Endothelial cell of hepatic sinusoid (primary cell): ENCODE results near the gene TSPEAR.

Experiments used
- in situ Hi-C: cut with HindIII; loops from 2 replicates; pipeline ENCODE4 v1.10.0; 2017; ENCODE audit warnings: low sequenced_read_pairs

Gene TSPEAR

GRCh38 chr21:44723177-44724131, 12.1 kb upstream of the TSPEAR start:
- in situ Hi-C loops = no loop called here

GRCh38 chr21:44722731-44723130, 11.4 kb upstream of the TSPEAR start:
- in situ Hi-C loops = no loop called here

GRCh38 chr21:44720170-44720569, 8.8 kb upstream of the TSPEAR start:
- in situ Hi-C loops = no loop called here

GRCh38 chr21:44718571-44718970, 7.2 kb upstream of the TSPEAR start:
- in situ Hi-C loops = no loop called here

- in situ Hi-C loops = no loop called here
These were observed 6.7 kb upstream of the TSPEAR start for GRCh38 chr21:44718093-44718492.

- in situ Hi-C loops = no loop called here
These were observed 5.6 kb upstream of the TSPEAR start for GRCh38 chr21:44716984-44717383.

GRCh38 chr21:44714905-44715304, 3.5 kb upstream of the TSPEAR start:
- in situ Hi-C loops = loop anchor here (5.0 kb wide), 1 partner anchor 68 kb away; the partner anchor contains the start of gene KRTAP10-11

GRCh38 chr21:44713846-44714245, 2.5 kb upstream of the TSPEAR start:
- in situ Hi-C loops = loop anchor here (5.0 kb wide), 1 partner anchor 67 kb away; the partner anchor contains the start of gene KRTAP10-11

- in situ Hi-C loops = loop anchor here (5.0 kb wide), 1 partner anchor 66 kb away; the partner anchor contains the start of gene KRTAP10-11
These were observed 1.8 kb upstream of the TSPEAR start for GRCh38 chr21:44713130-44713529.

- in situ Hi-C loops = loop anchor here (5.0 kb wide), 1 partner anchor 65 kb away; the partner anchor contains the start of gene KRTAP10-11
These were observed 1.0 kb upstream of the TSPEAR start for GRCh38 chr21:44712203-44713028.

GRCh38 chr21:44710756-44711326, 531 bp downstream of the TSPEAR start:
- in situ Hi-C loops = loop anchor here (5.0 kb wide), 1 partner anchor 64 kb away; the partner anchor contains the start of gene KRTAP10-11

- in situ Hi-C loops = loop anchor here (5.0 kb wide), 1 partner anchor 63 kb away; the partner anchor contains the start of gene KRTAP10-11
These were observed 1.1 kb downstream of the TSPEAR start for GRCh38 chr21:44710294-44710665.

- in situ Hi-C loops = loop anchor here (5.0 kb wide), 1 partner anchor 62 kb away; the partner anchor contains the start of gene KRTAP10-11
These were observed 1.7 kb downstream of the TSPEAR start for GRCh38 chr21:44709426-44710293.

- in situ Hi-C loops = no loop called here
These were observed 2.4 kb downstream of the TSPEAR start for GRCh38 chr21:44708866-44709425.

- in situ Hi-C loops = no loop called here
These were observed 3.0 kb downstream of the TSPEAR start for GRCh38 chr21:44708213-44708865.

- in situ Hi-C loops = no loop called here
These were observed 4.4 kb downstream of the TSPEAR start for GRCh38 chr21:44706706-44707581.

GRCh38 chr21:44706026-44706705, 5.2 kb downstream of the TSPEAR start:
- in situ Hi-C loops = no loop called here

- in situ Hi-C loops = no loop called here
These were observed 6.8 kb downstream of the TSPEAR start for GRCh38 chr21:44704636-44705001.
